Measurements from ENCODE around the gene ACE2.

The ACE2 gene

DNA sequence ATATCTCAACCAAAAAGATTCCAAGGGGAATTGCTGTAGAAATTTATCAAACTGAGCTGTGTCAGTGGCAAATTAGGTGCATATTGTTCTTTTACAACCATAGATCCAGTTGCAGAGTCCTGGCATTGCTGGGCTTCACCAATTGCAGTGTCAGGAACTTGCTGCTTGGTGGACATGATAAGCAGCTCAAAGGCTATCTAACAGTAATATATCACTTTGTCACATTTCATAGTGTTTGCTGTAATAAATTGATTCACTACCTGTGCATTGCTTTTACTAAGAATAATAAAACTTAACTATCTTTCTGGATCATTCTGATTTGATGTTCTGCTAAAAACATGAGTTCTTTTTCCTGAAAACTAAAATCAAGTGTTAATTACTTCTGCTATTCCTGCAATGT is 30.9 kb upstream of the ACE2 start:
- ChIA-PET CTCF (no interaction called here), POLR2A (no interaction called here)
- no peak for TF ChIP-seq CTCF (IDR thresholded peaks at IDR 0.05; ENCODE audit: control extremely low read depth, extremely low read depth, low read depth, missing control alignments)
- no peak for DNase-seq (ENCODE audit: extremely low spot score)

- DNase-seq (ENCODE audit: extremely low spot score) = no peak
- no peak for TF ChIP-seq CTCF (IDR thresholded peaks at IDR 0.05; ENCODE audit: control extremely low read depth, extremely low read depth, low read depth, missing control alignments)
- ChIA-PET CTCF (no interaction called here), POLR2A (no interaction called here)
Observed at GRCh38 chrX:15623054-15623453, 22.3 kb upstream of the ACE2 start.

GRCh38 chrX:15619053-15619755 is 18.4 kb upstream of the ACE2 start:
- ChIA-PET CTCF (no interaction called here), POLR2A (no interaction called here)
- no peak for DNase-seq (ENCODE audit: extremely low spot score)
- no peak for TF ChIP-seq CTCF (IDR thresholded peaks at IDR 0.05; ENCODE audit: control extremely low read depth, extremely low read depth, low read depth, missing control alignments)

DNA sequence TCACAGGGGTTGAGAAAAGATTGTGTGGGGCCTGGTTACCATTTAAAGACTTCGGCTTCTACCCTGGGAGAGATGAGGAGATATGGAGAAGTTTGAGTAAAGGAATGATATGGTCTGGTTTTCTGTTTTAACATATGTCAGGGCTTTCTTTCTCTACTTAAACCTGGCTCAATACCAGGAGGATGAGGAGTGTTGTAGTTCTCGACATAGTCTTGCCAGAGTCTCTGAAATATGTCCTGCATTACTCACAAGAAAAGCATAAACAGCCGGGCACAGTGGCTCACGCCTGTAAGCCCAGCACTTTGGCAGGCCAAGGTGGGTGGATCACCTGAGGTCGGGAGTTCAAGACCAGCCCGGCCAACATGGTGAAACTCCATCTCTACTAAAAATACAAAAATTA is 16.4 kb upstream of the ACE2 start:
- TF ChIP-seq CTCF (IDR thresholded peaks at IDR 0.05; ENCODE audit: control extremely low read depth, extremely low read depth, low read depth, missing control alignments) = no peak
- DNase-seq (ENCODE audit: extremely low spot score) = no peak
- CTCF ChIA-PET = no interaction called here
- POLR2A ChIA-PET = no interaction called here

- no peak for TF ChIP-seq CTCF (IDR thresholded peaks at IDR 0.05; ENCODE audit: control extremely low read depth, extremely low read depth, low read depth, missing control alignments)
- ChIA-PET POLR2A (no interaction called here), CTCF (no interaction called here)
- no peak for DNase-seq (ENCODE audit: extremely low spot score)
Observed at GRCh38 chrX:15616531-15616930, 15.8 kb upstream of the ACE2 start.

GRCh38 chrX:15607067-15607466 is 6.3 kb upstream of the ACE2 start:
- CTCF ChIA-PET = no interaction called here

More at GRCh38 chrX:15607067-15607466, 6.3 kb upstream of the ACE2 start:
- no peak for DNase-seq (ENCODE audit: extremely low spot score)
- no peak for TF ChIP-seq CTCF (IDR thresholded peaks at IDR 0.05; ENCODE audit: control extremely low read depth, extremely low read depth, low read depth, missing control alignments)
- POLR2A ChIA-PET = no interaction called here
